HepG2 (cell line): ENCODE results near the gene SPRYD3. TPM values are rescaled to one million over a fixed set of nuclear protein-coding genes. Genes with fewer than 3 reads are reported as not detected.
A peak's percentile ranks its signal among the peaks of the same experiment; 100 is the strongest.

Experiments used
- ARHGAP35 ChIP-seq: sonication (generic); formaldehyde crosslinking; IDR thresholded peaks from 2 replicates; pipeline ENCODE4 v1.9.0; 2022; ENCODE audit warnings: mild to moderate bottlenecking, inconsistent platforms, moderate library complexity, missing genetic modification reagents, borderline replicate concordance
- ARID2 ChIP-seq: sonication (generic); formaldehyde crosslinking; IDR thresholded peaks from 2 replicates; pipeline ENCODE4 v1.8.1; 2022; ENCODE audit warnings: mild to moderate bottlenecking, missing genetic modification reagents, borderline replicate concordance
- ARNT2 ChIP-seq: sonication (generic); formaldehyde crosslinking; IDR thresholded peaks from 2 replicates; pipeline ENCODE4 v1.8.0; 2022; ENCODE audit warnings: mild to moderate bottlenecking, low read depth, missing genetic modification reagents, moderate library complexity
- FOXK2 ChIP-seq: fragments of 450-650 bp; IDR thresholded peaks from 2 replicates; pipeline ENCODE4 v1.6.1; 2016
- HOXA7 ChIP-seq: sonication (generic); formaldehyde crosslinking; IDR thresholded peaks from 2 replicates; pipeline ENCODE4 v1.8.1; 2022; ENCODE audit warnings: mild to moderate bottlenecking, missing genetic modification reagents, moderate library complexity
- KDM5B ChIP-seq: sonication (generic); formaldehyde crosslinking; IDR thresholded peaks from 2 replicates; pipeline ENCODE4 v1.4.0; 2020; ENCODE audit warnings: missing genetic modification reagents, mild to moderate bottlenecking, borderline replicate concordance
- MXD4 ChIP-seq: IDR thresholded peaks from 2 replicates; pipeline ENCODE4 v1.6.1; 2016; ENCODE audit warnings: mild to moderate bottlenecking, missing biosample characterization, missing genetic modification reagents
- POLR2AphosphoS5 ChIP-seq: IDR thresholded peaks from 2 replicates; pipeline ENCODE4 v1.6.1; 2012; ENCODE audit warnings: low read depth, low read length
- REPIN1 ChIP-seq: sonication (generic); formaldehyde crosslinking; IDR thresholded peaks from 2 replicates; pipeline ENCODE4 v1.8.0; 2022; ENCODE audit warnings: missing genetic modification reagents, low read depth, mild to moderate bottlenecking, borderline replicate concordance
- SAFB2 ChIP-seq: sonication (generic); formaldehyde crosslinking; IDR thresholded peaks from 2 replicates; pipeline ENCODE4 v1.5.1; 2020; ENCODE audit warnings: missing genetic modification reagents, low read depth, mild to moderate bottlenecking, borderline replicate concordance
- ZFX ChIP-seq: sonication (generic); formaldehyde crosslinking; IDR thresholded peaks from 2 replicates; pipeline ENCODE4 v1.4.0; 2020; ENCODE audit warnings: mild to moderate bottlenecking, low read depth, missing genetic modification reagents, moderate library complexity
- ZKSCAN5 ChIP-seq: sonication (generic); formaldehyde crosslinking; IDR thresholded peaks from 2 replicates; pipeline ENCODE4 v1.5.1; 2020; ENCODE audit warnings: mild to moderate bottlenecking, missing genetic modification reagents
- ZNF136 ChIP-seq: sonication (generic); formaldehyde crosslinking; IDR thresholded peaks from 2 replicates; pipeline ENCODE4 v1.8.1; 2022; ENCODE audit warnings: low read depth, mild to moderate bottlenecking, moderate library complexity, missing genetic modification reagents
- ZNF383 ChIP-seq: sonication (generic); formaldehyde crosslinking; IDR thresholded peaks from 2 replicates; pipeline ENCODE4 v1.4.0; 2020; ENCODE audit warnings: missing genetic modification reagents, mild to moderate bottlenecking, borderline replicate concordance
- ZNF44 ChIP-seq: sonication (generic); formaldehyde crosslinking; IDR thresholded peaks from 2 replicates; pipeline ENCODE4 v1.5.1; 2020; ENCODE audit warnings: mild to moderate bottlenecking, missing genetic modification reagents
- ZNF530 ChIP-seq: sonication (generic); formaldehyde crosslinking; IDR thresholded peaks from 2 replicates; pipeline ENCODE4 v1.5.0; 2020; ENCODE audit warnings: low read depth, mild to moderate bottlenecking, missing genetic modification reagents
- ZNF589 ChIP-seq: sonication (generic); formaldehyde crosslinking; conservative IDR thresholded peaks from 2 replicates; pipeline ENCODE4 v1.8.0; 2022; ENCODE audit warnings: mild to moderate bottlenecking, moderate library complexity, missing genetic modification reagents
- polyA plus RNA-seq, 8 experiments: library from polyadenylated mRNA; depleted of rRNA in 3 of 8; stranded (reverse) in 7 of 8; unstranded in 1 of 8; fragments of >200 nt; fragmentation: Illumina TruSeq in 4 of 8; extraction: Trizol in 4 of 8; gene quantifications; 2 replicates each; pipeline versions ENCODE4 v1.2.1 to v1.2.3, GENCODE V29; 2011 to 2016; ENCODE audit warnings: low read depth in 4 of 8, missing spikeins in 1 of 8, mixed read lengths in 1 of 8; ENCODE audit not compliant: insufficient read depth in 1 of 8
- total RNA-seq, 5 experiments: library from RNA; depleted of rRNA; stranded (reverse); fragments of >200 nt; fragmentation: Illumina TruSeq; extraction: Trizol; gene quantifications; 2 replicates each; pipeline ENCODE4 v1.2.3, GENCODE V29; 2016; ENCODE audit warnings: low read depth in 1 of 5
- TF ChIP-seq, protein P1 (sequence below): sonication (generic); formaldehyde crosslinking; IDR thresholded peaks from 2 replicates; pipeline ENCODE4 v1.4.0; 2020; ENCODE audit warnings: missing genetic modification reagents, borderline replicate concordance
- TF ChIP-seq, protein P2 (sequence below): IDR thresholded peaks from 2 replicates; pipeline ENCODE4 v1.6.1; 2018; ENCODE audit warnings: missing genetic modification reagents, mild to moderate bottlenecking, missing compliant biosample characterization
- TF ChIP-seq, protein P3 (sequence below): sonication (generic); formaldehyde crosslinking; IDR thresholded peaks from 2 replicates; pipeline ENCODE4 v1.4.0; 2020; ENCODE audit warnings: missing genetic modification reagents

SPRYD3 gene
- total and polyA plus RNA-seq, 2 of the 13 experiments (the other 11 are each of a cell fraction or from before 2014, with no cell fraction given) = 9.0 to 9.2 TPM

DNA sequence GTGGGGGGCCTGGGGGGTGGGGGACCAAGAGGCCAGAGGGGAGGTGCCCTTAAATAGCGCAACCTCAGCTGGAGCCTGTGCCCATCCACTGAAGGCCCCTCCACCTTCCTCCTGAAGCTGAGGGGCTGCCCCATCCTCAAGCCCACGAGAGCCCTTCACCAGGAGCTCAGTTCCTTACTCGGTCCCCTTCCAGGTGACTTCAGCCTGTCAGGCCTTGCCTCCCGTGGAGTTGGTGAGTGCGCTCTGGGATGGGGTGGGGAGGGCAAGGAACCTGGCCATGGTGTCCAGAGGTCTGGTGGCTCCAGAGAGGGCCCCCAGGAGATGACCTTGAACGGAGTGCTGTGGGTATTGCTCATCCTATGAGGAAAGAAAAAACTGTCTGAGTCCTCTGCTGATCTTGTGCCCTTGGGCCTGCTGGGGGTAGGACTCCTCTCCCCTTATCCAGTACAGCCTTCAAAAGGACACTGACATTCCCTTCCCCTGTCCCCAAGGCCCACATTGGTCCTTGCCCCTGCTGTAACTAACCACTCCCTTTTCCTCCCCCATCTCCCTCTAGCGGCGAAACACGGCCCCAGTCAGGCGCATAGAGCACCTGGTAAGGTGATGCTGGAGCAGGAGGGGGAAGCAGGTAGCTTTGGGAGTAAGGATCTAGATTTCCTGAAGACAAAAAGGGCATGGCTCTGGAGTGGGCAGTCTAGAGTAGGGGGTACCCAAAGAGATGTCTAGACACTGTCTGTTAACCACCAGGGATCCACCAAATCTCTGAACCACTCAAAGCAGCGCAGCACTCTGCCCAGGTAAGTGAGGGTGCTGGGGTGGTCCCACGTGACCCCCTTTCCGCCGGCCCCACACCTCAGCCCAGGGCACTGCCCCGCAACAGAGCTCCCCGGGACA lies 25.7 kb downstream of the SPRYD3 start (continued):
- TF ChIP-seq, protein P1, sequence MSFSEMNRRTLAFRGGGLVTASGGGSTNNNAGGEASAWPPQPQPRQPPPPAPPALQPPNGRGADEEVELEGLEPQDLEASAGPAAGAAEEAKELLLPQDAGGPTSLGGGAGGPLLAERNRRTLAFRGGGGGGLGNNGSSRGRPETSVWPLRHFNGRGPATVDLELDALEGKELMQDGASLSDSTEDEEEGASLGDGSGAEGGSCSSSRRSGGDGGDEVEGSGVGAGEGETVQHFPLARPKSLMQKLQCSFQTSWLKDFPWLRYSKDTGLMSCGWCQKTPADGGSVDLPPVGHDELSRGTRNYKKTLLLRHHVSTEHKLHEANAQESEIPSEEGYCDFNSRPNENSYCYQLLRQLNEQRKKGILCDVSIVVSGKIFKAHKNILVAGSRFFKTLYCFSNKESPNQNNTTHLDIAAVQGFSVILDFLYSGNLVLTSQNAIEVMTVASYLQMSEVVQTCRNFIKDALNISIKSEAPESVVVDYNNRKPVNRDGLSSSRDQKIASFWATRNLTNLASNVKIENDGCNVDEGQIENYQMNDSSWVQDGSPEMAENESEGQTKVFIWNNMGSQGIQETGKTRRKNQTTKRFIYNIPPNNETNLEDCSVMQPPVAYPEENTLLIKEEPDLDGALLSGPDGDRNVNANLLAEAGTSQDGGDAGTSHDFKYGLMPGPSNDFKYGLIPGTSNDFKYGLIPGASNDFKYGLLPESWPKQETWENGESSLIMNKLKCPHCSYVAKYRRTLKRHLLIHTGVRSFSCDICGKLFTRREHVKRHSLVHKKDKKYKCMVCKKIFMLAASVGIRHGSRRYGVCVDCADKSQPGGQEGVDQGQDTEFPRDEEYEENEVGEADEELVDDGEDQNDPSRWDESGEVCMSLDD (CRISPR knock-in tag) = no peak
- no peak for TF ChIP-seq ZNF589 (CRISPR knock-in tag)
- no peak for TF ChIP-seq SAFB2
- TF ChIP-seq REPIN1 (CRISPR knock-in tag) = no peak
- no peak for TF ChIP-seq ZNF530 (CRISPR knock-in tag)
- TF ChIP-seq ARNT2 (CRISPR knock-in tag) = no peak
- no peak for TF ChIP-seq MXD4 (CRISPR knock-in tag)
- TF ChIP-seq ZNF383 (CRISPR knock-in tag) = no peak
- TF ChIP-seq ARHGAP35 (CRISPR knock-in tag) = no peak
- TF ChIP-seq, protein P2, sequence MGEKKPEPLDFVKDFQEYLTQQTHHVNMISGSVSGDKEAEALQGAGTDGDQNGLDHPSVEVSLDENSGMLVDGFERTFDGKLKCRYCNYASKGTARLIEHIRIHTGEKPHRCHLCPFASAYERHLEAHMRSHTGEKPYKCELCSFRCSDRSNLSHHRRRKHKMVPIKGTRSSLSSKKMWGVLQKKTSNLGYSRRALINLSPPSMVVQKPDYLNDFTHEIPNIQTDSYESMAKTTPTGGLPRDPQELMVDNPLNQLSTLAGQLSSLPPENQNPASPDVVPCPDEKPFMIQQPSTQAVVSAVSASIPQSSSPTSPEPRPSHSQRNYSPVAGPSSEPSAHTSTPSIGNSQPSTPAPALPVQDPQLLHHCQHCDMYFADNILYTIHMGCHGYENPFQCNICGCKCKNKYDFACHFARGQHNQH = peak; percentile 54; the same call in 1 of the 2 replicates
- TF ChIP-seq HOXA7 = no peak
- no peak for TF ChIP-seq KDM5B (CRISPR knock-in tag)
- TF ChIP-seq, protein P3, sequence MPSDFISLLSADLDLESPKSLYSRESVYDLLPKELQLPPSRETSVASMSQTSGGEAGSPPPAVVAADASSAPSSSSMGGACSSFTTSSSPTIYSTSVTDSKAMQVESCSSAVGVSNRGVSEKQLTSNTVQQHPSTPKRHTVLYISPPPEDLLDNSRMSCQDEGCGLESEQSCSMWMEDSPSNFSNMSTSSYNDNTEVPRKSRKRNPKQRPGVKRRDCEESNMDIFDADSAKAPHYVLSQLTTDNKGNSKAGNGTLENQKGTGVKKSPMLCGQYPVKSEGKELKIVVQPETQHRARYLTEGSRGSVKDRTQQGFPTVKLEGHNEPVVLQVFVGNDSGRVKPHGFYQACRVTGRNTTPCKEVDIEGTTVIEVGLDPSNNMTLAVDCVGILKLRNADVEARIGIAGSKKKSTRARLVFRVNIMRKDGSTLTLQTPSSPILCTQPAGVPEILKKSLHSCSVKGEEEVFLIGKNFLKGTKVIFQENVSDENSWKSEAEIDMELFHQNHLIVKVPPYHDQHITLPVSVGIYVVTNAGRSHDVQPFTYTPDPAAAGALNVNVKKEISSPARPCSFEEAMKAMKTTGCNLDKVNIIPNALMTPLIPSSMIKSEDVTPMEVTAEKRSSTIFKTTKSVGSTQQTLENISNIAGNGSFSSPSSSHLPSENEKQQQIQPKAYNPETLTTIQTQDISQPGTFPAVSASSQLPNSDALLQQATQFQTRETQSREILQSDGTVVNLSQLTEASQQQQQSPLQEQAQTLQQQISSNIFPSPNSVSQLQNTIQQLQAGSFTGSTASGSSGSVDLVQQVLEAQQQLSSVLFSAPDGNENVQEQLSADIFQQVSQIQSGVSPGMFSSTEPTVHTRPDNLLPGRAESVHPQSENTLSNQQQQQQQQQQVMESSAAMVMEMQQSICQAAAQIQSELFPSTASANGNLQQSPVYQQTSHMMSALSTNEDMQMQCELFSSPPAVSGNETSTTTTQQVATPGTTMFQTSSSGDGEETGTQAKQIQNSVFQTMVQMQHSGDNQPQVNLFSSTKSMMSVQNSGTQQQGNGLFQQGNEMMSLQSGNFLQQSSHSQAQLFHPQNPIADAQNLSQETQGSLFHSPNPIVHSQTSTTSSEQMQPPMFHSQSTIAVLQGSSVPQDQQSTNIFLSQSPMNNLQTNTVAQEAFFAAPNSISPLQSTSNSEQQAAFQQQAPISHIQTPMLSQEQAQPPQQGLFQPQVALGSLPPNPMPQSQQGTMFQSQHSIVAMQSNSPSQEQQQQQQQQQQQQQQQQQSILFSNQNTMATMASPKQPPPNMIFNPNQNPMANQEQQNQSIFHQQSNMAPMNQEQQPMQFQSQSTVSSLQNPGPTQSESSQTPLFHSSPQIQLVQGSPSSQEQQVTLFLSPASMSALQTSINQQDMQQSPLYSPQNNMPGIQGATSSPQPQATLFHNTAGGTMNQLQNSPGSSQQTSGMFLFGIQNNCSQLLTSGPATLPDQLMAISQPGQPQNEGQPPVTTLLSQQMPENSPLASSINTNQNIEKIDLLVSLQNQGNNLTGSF (CRISPR knock-in tag) = no peak
- no peak for TF ChIP-seq ZNF136 (CRISPR knock-in tag)
- TF ChIP-seq ZKSCAN5 (CRISPR knock-in tag) = no peak
- TF ChIP-seq ZFX (CRISPR knock-in tag) = peak; percentile 69
- TF ChIP-seq ARID2 (CRISPR knock-in tag) = no peak
- TF ChIP-seq POLR2AphosphoS5 = no peak
- no peak for TF ChIP-seq FOXK2
- no peak for TF ChIP-seq ZNF44
